GM12878 (cell line): ENCODE measurements around the gene GDI2. TPM values are rescaled to one million over a fixed set of nuclear protein-coding genes. Genes with fewer than 3 reads are reported as not detected.

Source experiments
- ATAC-seq: fragments of 200-7000 bp; cut with Tn5 transposase; 3 replicates; pipeline ENCODE4 v1.9.1; 2020; ENCODE audit warnings: mild to moderate bottlenecking, moderate library complexity
- BruUV-seq: library from RNA; stranded (reverse); fragments of 400-500 nt; replicated peaks from 2 replicates; lab custom pipeline; 2021; lab: Mats Ljungman, UMichigan
- CTCF ChIA-PET: fragments of 300-600 bp; sonication (Branson Sonifier 250); formaldehyde crosslinking; extraction: SDS; loops from one replicate; lab custom pipeline; 2021; ENCODE audit warnings: inconsistent platforms; lab: Yijun Ruan, JAX
- POLR2A ChIA-PET: fragments of 350-600 bp; formaldehyde crosslinking; extraction: SDS; loops from one replicate; lab custom pipeline; 2021; ENCODE audit warnings: inconsistent platforms; lab: Charles Lee
- RAD21 ChIA-PET: fragments of 300-600 bp; sonication (Branson Sonifier 250); formaldehyde crosslinking; loops from one replicate; lab custom pipeline; 2023; ENCODE audit warnings: antibody characterized with exemption; ENCODE audit not compliant: unreplicated experiment; lab: Charles Lee
- SMC1A ChIA-PET: fragments of 300-600 bp; sonication (Branson Sonifier 250); formaldehyde crosslinking; loops from one replicate; lab custom pipeline; 2023; ENCODE audit not compliant: unreplicated experiment, uncharacterized antibody; lab: Charles Lee
- DNase-seq: peaks from one replicate; pipeline ENCODE4 v3.0.0-alpha.2; 2011; ENCODE audit warnings: low read depth, low spot score
- FAIRE-seq: peaks from 3 replicates; lab custom pipeline; 2011; peaks lifted over from hg19 to GRCh38; lab: Jason Lieb, UNC
- H2AFZ ChIP-seq: 2 replicates; pipeline ENCODE4 v1.6.0; 2011; ENCODE audit warnings: low read depth, low read length, control low read depth; ENCODE audit not compliant: control insufficient read depth
- H3K27ac ChIP-seq: 2 replicates; pipeline ENCODE4 v1.5.1; 2011; ENCODE audit warnings: control low read depth; ENCODE audit not compliant: control insufficient read depth, insufficient read depth
- H3K27me3 ChIP-seq, 2 experiments: replicated peaks in 1 of 2; 2 replicates each; pipeline versions ENCODE4 v1.6.0 to v1.6.1; 2011; ENCODE audit warnings: low read length in 1 of 2; ENCODE audit not compliant: control insufficient read depth in 2 of 2, insufficient read depth in 2 of 2
- H3K36me3 ChIP-seq, 2 experiments: 2 replicates each; pipeline ENCODE4 v1.5.1; 2011; ENCODE audit warnings: low read length in 1 of 2; ENCODE audit not compliant: control insufficient read depth in 2 of 2, insufficient read depth in 2 of 2
- H3K4me1 ChIP-seq: 2 replicates; pipeline ENCODE4 v1.6.1; 2011; ENCODE audit warnings: mild to moderate bottlenecking, low read length, moderate library complexity, mixed read lengths; ENCODE audit not compliant: control insufficient read depth, insufficient read depth
- H3K4me2 ChIP-seq: 2 replicates; pipeline ENCODE4 v1.6.0; 2011; ENCODE audit warnings: control low read depth; ENCODE audit not compliant: control insufficient read depth, insufficient read depth
- H3K4me3 ChIP-seq: fragments of 200-600 bp; sonication (generic); 2 replicates; pipeline ENCODE4 v1.5.1; 2016
- H3K79me2 ChIP-seq: 2 replicates; pipeline ENCODE4 v1.6.0; 2011; ENCODE audit warnings: low read length; ENCODE audit not compliant: control insufficient read depth, insufficient read depth
- H3K9ac ChIP-seq: 2 replicates; pipeline ENCODE4 v1.8.0; 2011; ENCODE audit warnings: low read length, control low read depth, mixed read lengths; ENCODE audit not compliant: control insufficient read depth, insufficient read depth
- H3K9me3 ChIP-seq: replicated peaks from 3 replicates; pipeline ENCODE4 v1.5.1; 2011; ENCODE audit warnings: mild to moderate bottlenecking, low read length; ENCODE audit not compliant: control insufficient read depth, insufficient read depth
- H4K20me1 ChIP-seq: 2 replicates; pipeline ENCODE4 v1.6.0; 2011; ENCODE audit not compliant: control insufficient read depth, insufficient read depth
- CBFB ChIP-seq: IDR thresholded peaks from 2 replicates; pipeline ENCODE4 v1.6.1; 2016; ENCODE audit warnings: antibody characterized with exemption, low read depth
- IKZF1 ChIP-seq: fragments of 450-650 bp; conservative IDR thresholded peaks from 2 replicates; pipeline ENCODE4 v1.6.1; 2017; ENCODE audit warnings: antibody characterized with exemption, mild to moderate bottlenecking
- NKRF ChIP-seq: fragments of 450-650 bp; conservative IDR thresholded peaks from 2 replicates; pipeline ENCODE4 v1.6.1; 2017; ENCODE audit warnings: mild to moderate bottlenecking, moderate library complexity
- RAD51 ChIP-seq: fragments of 450-650 bp; IDR thresholded peaks from 2 replicates; pipeline ENCODE4 v1.6.1; 2016; ENCODE audit warnings: moderate library complexity, mild to moderate bottlenecking, inconsistent platforms
- RUNX3 ChIP-seq: IDR thresholded peaks from 2 replicates; pipeline ENCODE4 v1.6.1; 2012; ENCODE audit warnings: low read length, inconsistent platforms
- SIN3A ChIP-seq: IDR thresholded peaks from 2 replicates; pipeline ENCODE4 v1.6.1; 2012; ENCODE audit warnings: low read depth, low read length, improper control_type of control experiment
- SPI1 ChIP-seq: IDR thresholded peaks from 2 replicates; pipeline ENCODE4 v1.6.1; 2011; ENCODE audit warnings: low read depth, mild to moderate bottlenecking, low read length, moderate library complexity, borderline replicate concordance; ENCODE audit not compliant: insufficient read depth
- TCF3 ChIP-seq: IDR thresholded peaks from 2 replicates; pipeline ENCODE4 v1.6.1; 2012; ENCODE audit warnings: low read depth, mild to moderate bottlenecking, low read length, borderline replicate concordance; ENCODE audit not compliant: insufficient read depth
- YY1 ChIP-seq: IDR thresholded peaks from 2 replicates; pipeline ENCODE4 v1.6.1; 2011; ENCODE audit warnings: low read depth, mild to moderate bottlenecking, low read length
- WGBS: methylation state at CpG from one replicate; pipeline ENCODE4 v1.1.6; 2016; ENCODE audit warnings: low lambda C conversion rate; ENCODE audit not compliant: insufficient replicate concordance, insufficient coverage; ENCODE audit errors: missing lambda C conversion rate; 5-methylcytosine and 5-hydroxymethylcytosine counted together
- in situ Hi-C: fragments of 300-500 bp; cut with MboI; formaldehyde crosslinking; loops from 9 replicates; pipeline ENCODE4 v1.14.3; 2018; ENCODE audit warnings: mixed read lengths
- intact Hi-C: fragments of 100-400 bp; cut with micrococcal nuclease; formaldehyde crosslinking; loops from one replicate; pipeline ENCODE4 v1.14.2; 2022; ENCODE audit not compliant: unreplicated experiment
- polyA plus RNA-seq, 11 experiments: library from polyadenylated mRNA; depleted of rRNA in 4 of 11; unstranded in 6 of 11; stranded (reverse) in 5 of 11; fragments of >200 nt; fragmentation: Nextera tagmentation in 4 of 11; fragmentation: Illumina TruSeq in 1 of 11; extraction: Ambion mirVana in 4 of 11; extraction: Trizol in 1 of 11; gene quantifications; 1 replicate in 1 of 11; 2 replicates in 10 of 11; pipeline versions ENCODE4 v1.2.1 to v1.2.3, GENCODE V29; 2011 to 2016; ENCODE audit warnings: inconsistent platforms in 2 of 11, missing spikeins in 2 of 11, low read depth in 1 of 11
- total RNA-seq, 4 experiments: library from RNA; depleted of rRNA in 3 of 4; stranded (reverse); fragments of >200 nt in 3 of 4; fragmentation: Illumina TruSeq in 1 of 4; extraction: Trizol in 1 of 4; gene quantifications; 2 replicates each; pipeline versions ENCODE4 v1.2.1 to v1.2.3, GENCODE V29; 2013 to 2021
- TF ChIP-seq, protein P1 (sequence below): IDR thresholded peaks from 2 replicates; pipeline ENCODE4 v1.6.1; 2012; ENCODE audit warnings: low read depth, low read length, improper control_type of control experiment

Gene GDI2
- total and polyA plus RNA-seq, 10 of the 15 experiments (the other 5 are each of a cell fraction or from before 2014, with no cell fraction given) = 261 to 395 (median 276) TPM

DNA sequence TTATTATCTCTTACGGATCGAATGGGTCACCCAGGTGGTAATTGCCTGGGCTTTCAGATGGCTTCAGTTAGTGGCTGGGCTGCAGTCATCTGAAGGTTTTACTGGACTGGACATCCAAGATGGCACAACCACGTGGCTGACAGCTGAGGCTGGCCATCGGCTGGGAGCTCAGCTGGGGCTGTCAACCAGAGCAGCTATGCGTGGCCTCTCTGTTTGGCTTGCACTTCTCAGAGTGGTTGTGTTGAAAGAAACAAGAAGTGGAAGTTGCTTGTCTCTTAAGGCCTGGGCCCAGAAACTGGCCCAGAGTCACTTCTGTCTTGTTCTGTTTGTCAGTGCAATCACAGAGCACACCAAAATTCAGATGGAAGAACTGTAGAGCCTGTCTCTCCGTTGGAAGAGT is 5.7 kb upstream of the GDI2 start:
- ATAC-seq = peak; percentile 50
- H3K4me3 ChIP-seq = no peak overlapping the region
- no TSS peak for BruUV-seq
- TF ChIP-seq IKZF1 (0 out of 2 replicates have a peak, but pooled peaks have one; percentile 15), SIN3A (no peak), CBFB (no peak), RUNX3 (peak; percentile 30; the same call in 1 of the 2 replicates), RAD51 (no peak), SPI1 (peak; percentile 65), YY1 (peak; percentile 32; the same call in 1 of the 2 replicates), TCF3 (0 out of 2 replicates have a peak, but pooled peaks have one; percentile 16), NKRF (no peak)
- TF ChIP-seq, protein P1, sequence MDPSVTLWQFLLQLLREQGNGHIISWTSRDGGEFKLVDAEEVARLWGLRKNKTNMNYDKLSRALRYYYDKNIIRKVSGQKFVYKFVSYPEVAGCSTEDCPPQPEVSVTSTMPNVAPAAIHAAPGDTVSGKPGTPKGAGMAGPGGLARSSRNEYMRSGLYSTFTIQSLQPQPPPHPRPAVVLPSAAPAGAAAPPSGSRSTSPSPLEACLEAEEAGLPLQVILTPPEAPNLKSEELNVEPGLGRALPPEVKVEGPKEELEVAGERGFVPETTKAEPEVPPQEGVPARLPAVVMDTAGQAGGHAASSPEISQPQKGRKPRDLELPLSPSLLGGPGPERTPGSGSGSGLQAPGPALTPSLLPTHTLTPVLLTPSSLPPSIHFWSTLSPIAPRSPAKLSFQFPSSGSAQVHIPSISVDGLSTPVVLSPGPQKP = no peak
- TF ChIP-seq, all 136 proteins: peak for 5
- FAIRE-seq = no peak
- peak overlapping the region; percentile 1; the same call in 1 of the 2 replicates for H2AFZ ChIP-seq
- DNase-seq = no peak
- intact Hi-C loops = loop anchor here (1.0 kb wide), 1 partner anchor 21 kb away; no protein-coding TSS in a partner anchor
- H3K9me3 ChIP-seq = no peaks in the 10 kb centered on the region
- H4K20me1 ChIP-seq = no peaks in the 10 kb centered on the region
- ChIA-PET SMC1A (interaction anchor here (0.7 to 3.8 kb wide), 13 partner anchors 8 to 135 kb away, joined by 3 to 42 read pairs (median 7); no protein-coding TSS in a partner anchor), RAD21 (interaction anchor here (1.1 to 12.5 kb wide), 9 partner anchors 9 to 71 kb away, joined by 4 to 183 read pairs (median 9); partner anchors contain the start of genes ANKRD16 and FBH1), CTCF (interaction anchor here (0.5 to 7.9 kb wide), 8 partner anchors 10 to 372 kb away, joined by 3 to 74 read pairs (median 4); no protein-coding TSS in a partner anchor), POLR2A (interaction anchor here (0.9 to 2.5 kb wide), 8 partner anchors 8 to 119 kb away, joined by 3 to 19 read pairs (median 6); no protein-coding TSS in a partner anchor)
- H3K27me3 ChIP-seq = no peaks in the 10 kb centered on the region
- H3K36me3 ChIP-seq = no peaks in the 10 kb centered on the region
- peak overlapping the region; percentile 28; the same call in 1 of the 2 replicates for H3K4me2 ChIP-seq
- peaks cover 13% of the 10 kb centered on the region for H3K79me2 ChIP-seq
- in situ Hi-C loops = no loop called here
- peaks cover 59% of the 10 kb centered on the region for H3K4me1 ChIP-seq
- WGBS = 2% methylated on average over 6 of the region's 6 CpGs
- H3K27ac ChIP-seq = peak overlapping the region; percentile 56; the same call in 1 of the 2 replicates
- no peak overlapping the region for H3K9ac ChIP-seq
